Activated CD8-positive, alpha-beta memory T cell treated with anti-CD3 and anti-CD28 coated beads, Interleukin-2, amount 50 U/mL, for 24 hours (primary cell): ENCODE results near the gene GPR160.

Experiments
- DNase-seq: peaks from one replicate; pipeline ENCODE4 v3.0.0-alpha.2; 2020; ENCODE audit errors: extremely low read depth

The GPR160 gene

GRCh38 chr3:170027233-170028102, 10.3 kb upstream of the GPR160 start:
- DNase-seq = no peak

GRCh38 chr3:170033489-170033888, 4.3 kb upstream of the GPR160 start:
- DNase-seq = no peak

GRCh38 chr3:170038434-170039110, 777 bp downstream of the GPR160 start:
- no peak for DNase-seq

- no peak for DNase-seq
These were observed 2.6 kb downstream of the GPR160 start for GRCh38 chr3:170040418-170040817.

GRCh38 chr3:170043506-170043905, 5.7 kb downstream of the GPR160 start:
- DNase-seq = no peak

GRCh38 chr3:170044271-170044670, 6.5 kb downstream of the GPR160 start:
- DNase-seq = no peak

GRCh38 chr3:170044795-170045244, 7.0 kb downstream of the GPR160 start:
- no peak for DNase-seq

- no peak for DNase-seq
These were observed 8.7 kb downstream of the GPR160 start for GRCh38 chr3:170046269-170047132.

GRCh38 chr3:170047133-170047404, 9.3 kb downstream of the GPR160 start:
- no peak for DNase-seq

- DNase-seq = no peak
These were observed 11.6 kb downstream of the GPR160 start for GRCh38 chr3:170049146-170050000.

- DNase-seq = no peak
These were observed 13.0 kb downstream of the GPR160 start for GRCh38 chr3:170050753-170051152.

- DNase-seq = no peak
These were observed 14.6 kb downstream of the GPR160 start for GRCh38 chr3:170052398-170052797.

GRCh38 chr3:170054204-170054603, 16.4 kb downstream of the GPR160 start:
- no peak for DNase-seq

- DNase-seq = no peak
These were observed 17.4 kb downstream of the GPR160 start for GRCh38 chr3:170055209-170055608.

GRCh38 chr3:170056710-170057454, 19.1 kb downstream of the GPR160 start:
- no peak for DNase-seq

- no peak for DNase-seq
These were observed 19.8 kb downstream of the GPR160 start for GRCh38 chr3:170057550-170057949.

- no peak for DNase-seq
These were observed 20.3 kb downstream of the GPR160 start for GRCh38 chr3:170058127-170058526.

GRCh38 chr3:170059447-170059846, 21.7 kb downstream of the GPR160 start:
- DNase-seq = no peak

- no peak for DNase-seq
These were observed 24.3 kb downstream of the GPR160 start for GRCh38 chr3:170062068-170062467.

GRCh38 chr3:170062769-170063168, 25.0 kb downstream of the GPR160 start:
- no peak for DNase-seq

GRCh38 chr3:170063691-170064090, 25.9 kb downstream of the GPR160 start:
- DNase-seq = no peak
